Stimulated activated effector memory CD8-positive, alpha-beta T cell treated with anti-CD3 and anti-CD28 coated beads, Interleukin-12 subunit alpha, Interleukin-12 subunit beta, amount 100 ng/mL, for 72 hours (primary cell): ENCODE results near the gene TMIGD1.

Experiments
- ATAC-seq: fragments of 150-1000 bp; cut with Tn5 transposase; 2 replicates; pipeline ENCODE4 v1.10.0; 2021
- DNase-seq, 2 donors: peaks; one replicate each; pipeline ENCODE4 v3.0.0; 2021 to 2022; ENCODE audit warnings: low spot score in 2 of 2
- H3K27ac Mint-ChIP-seq: one replicate; pipeline ENCODE4 v1.8.0; 2022; ENCODE audit warnings: mild to moderate bottlenecking, mixed read lengths
- H3K36me3 Mint-ChIP-seq: one replicate; pipeline ENCODE4 v1.8.0; 2022; ENCODE audit warnings: mild to moderate bottlenecking, mixed read lengths
- H3K4me1 Mint-ChIP-seq: one replicate; pipeline ENCODE4 v1.8.0; 2022; ENCODE audit warnings: mixed read lengths
- H3K4me3 Mint-ChIP-seq: one replicate; pipeline ENCODE4 v1.8.0; 2022; ENCODE audit warnings: mild to moderate bottlenecking, mixed read lengths
- H3K9me3 Mint-ChIP-seq: one replicate; pipeline ENCODE4 v1.8.0; 2022; ENCODE audit warnings: mixed read lengths

The TMIGD1 gene

GRCh38 chr17:30323262-30323894, 10.5 kb downstream of the TMIGD1 start:
- Mint-ChIP-seq H3K4me1 (peaks cover 20% of the 10 kb centered on the region), H3K36me3 (no peaks in the 10 kb centered on the region), H3K27ac (peak overlapping the region; percentile 68), H3K9me3 (no peaks in the 10 kb centered on the region), H3K4me3 (no peak overlapping the region)
- DNase-seq (no peak), ATAC-seq (no peak)

GRCh38 chr17:30321314-30321713, 12.5 kb downstream of the TMIGD1 start:
- Mint-ChIP-seq H3K27ac (no peak overlapping the region), H3K4me1 (peaks cover 20% of the 10 kb centered on the region), H3K9me3 (no peaks in the 10 kb centered on the region), H3K4me3 (no peak overlapping the region), H3K36me3 (no peaks in the 10 kb centered on the region)
- no peak for DNase-seq
- ATAC-seq: no peak

- H3K27ac Mint-ChIP-seq: no peak overlapping the region
- H3K9me3 Mint-ChIP-seq: no peaks in the 10 kb centered on the region
- H3K4me1 Mint-ChIP-seq: peaks cover 11% of the 10 kb centered on the region
- ATAC-seq (no peak), DNase-seq (no peak)
- H3K36me3 Mint-ChIP-seq: no peaks in the 10 kb centered on the region
- no peak overlapping the region for H3K4me3 Mint-ChIP-seq
Observed at GRCh38 chr17:30318155-30318554, 15.7 kb downstream of the TMIGD1 start.

- Mint-ChIP-seq H3K9me3 (no peaks in the 10 kb centered on the region), H3K4me3 (no peak overlapping the region), H3K27ac (no peak overlapping the region), H3K4me1 (peaks cover 6% of the 10 kb centered on the region), H3K36me3 (no peaks in the 10 kb centered on the region)
- DNase-seq (no peak), ATAC-seq (no peak)
Observed at GRCh38 chr17:30316736-30317135, 17.1 kb downstream of the TMIGD1 start.

- no peak for ATAC-seq
Observed at GRCh38 chr17:30315106-30315505, 18.8 kb downstream of the TMIGD1 start.

GRCh38 chr17:30314474-30314873, 19.4 kb downstream of the TMIGD1 start:
- Mint-ChIP-seq H3K4me1 (peaks cover 6% of the 10 kb centered on the region), H3K4me3 (no peak overlapping the region), H3K9me3 (no peaks in the 10 kb centered on the region), H3K27ac (no peak overlapping the region), H3K36me3 (no peaks in the 10 kb centered on the region)
- no peak for DNase-seq
- ATAC-seq: no peak

More at GRCh38 chr17:30315106-30315505, 18.8 kb downstream of the TMIGD1 start:
- DNase-seq: no peak
- Mint-ChIP-seq H3K9me3 (no peaks in the 10 kb centered on the region), H3K4me1 (peaks cover 6% of the 10 kb centered on the region), H3K4me3 (no peak overlapping the region), H3K27ac (no peak overlapping the region), H3K36me3 (no peaks in the 10 kb centered on the region)

GRCh38 chr17:30312226-30312625, 21.6 kb downstream of the TMIGD1 start:
- H3K9me3 Mint-ChIP-seq: no peaks in the 10 kb centered on the region
- no peak overlapping the region for H3K4me3 Mint-ChIP-seq
- H3K27ac Mint-ChIP-seq: no peak overlapping the region

GRCh38 chr17:30310562-30310961, 23.3 kb downstream of the TMIGD1 start:
- peaks cover 5% of the 10 kb centered on the region for H3K4me1 Mint-ChIP-seq
- no peaks in the 10 kb centered on the region for H3K36me3 Mint-ChIP-seq
- H3K4me3 Mint-ChIP-seq: no peak overlapping the region
- ATAC-seq (no peak), DNase-seq (no peak)
- H3K27ac Mint-ChIP-seq: no peak overlapping the region
- no peaks in the 10 kb centered on the region for H3K9me3 Mint-ChIP-seq

More at GRCh38 chr17:30312226-30312625, 21.6 kb downstream of the TMIGD1 start:
- DNase-seq (no peak), ATAC-seq (no peak)
- Mint-ChIP-seq H3K36me3 (no peaks in the 10 kb centered on the region), H3K4me1 (peaks cover 6% of the 10 kb centered on the region)

GRCh38 chr17:30309591-30309990, 24.3 kb downstream of the TMIGD1 start:
- Mint-ChIP-seq H3K4me1 (no peaks in the 10 kb centered on the region), H3K4me3 (no peak overlapping the region), H3K9me3 (no peaks in the 10 kb centered on the region), H3K27ac (no peak overlapping the region), H3K36me3 (no peaks in the 10 kb centered on the region)
- DNase-seq: no peak
- no peak for ATAC-seq

GRCh38 chr17:30308406-30308805, 25.5 kb downstream of the TMIGD1 start:
- Mint-ChIP-seq H3K4me1 (no peaks in the 10 kb centered on the region), H3K27ac (no peak overlapping the region)
- ATAC-seq: no peak

GRCh38 chr17:30304778-30305177, 29.1 kb downstream of the TMIGD1 start:
- Mint-ChIP-seq H3K4me3 (no peak overlapping the region), H3K27ac (no peak overlapping the region), H3K36me3 (no peaks in the 10 kb centered on the region), H3K9me3 (no peaks in the 10 kb centered on the region), H3K4me1 (no peaks in the 10 kb centered on the region)
- DNase-seq: no peak
- ATAC-seq: no peak

More at GRCh38 chr17:30308406-30308805, 25.5 kb downstream of the TMIGD1 start:
- Mint-ChIP-seq H3K9me3 (no peaks in the 10 kb centered on the region), H3K4me3 (no peak overlapping the region), H3K36me3 (no peaks in the 10 kb centered on the region)
- no peak for DNase-seq

- Mint-ChIP-seq H3K4me3 (no peak overlapping the region), H3K27ac (no peak overlapping the region), H3K36me3 (no peaks in the 10 kb centered on the region), H3K9me3 (no peaks in the 10 kb centered on the region), H3K4me1 (no peaks in the 10 kb centered on the region)
- DNase-seq (no peak), ATAC-seq (no peak)
Observed at GRCh38 chr17:30302241-30302640, 31.6 kb downstream of the TMIGD1 start.

- Mint-ChIP-seq H3K4me1 (no peaks in the 10 kb centered on the region), H3K36me3 (no peaks in the 10 kb centered on the region), H3K27ac (no peak overlapping the region), H3K4me3 (no peak overlapping the region), H3K9me3 (no peaks in the 10 kb centered on the region)
- DNase-seq (no peak), ATAC-seq (no peak)
Observed at GRCh38 chr17:30300818-30301217, 33.0 kb downstream of the TMIGD1 start.

- H3K36me3 Mint-ChIP-seq: no peaks in the 10 kb centered on the region
- DNase-seq (no peak), ATAC-seq (no peak)
- no peak overlapping the region for H3K4me3 Mint-ChIP-seq
- no peak overlapping the region for H3K27ac Mint-ChIP-seq
- H3K4me1 Mint-ChIP-seq: no peaks in the 10 kb centered on the region
- no peaks in the 10 kb centered on the region for H3K9me3 Mint-ChIP-seq
Observed at GRCh38 chr17:30299000-30299399, 34.9 kb downstream of the TMIGD1 start.

GRCh38 chr17:30297715-30298114, 36.1 kb downstream of the TMIGD1 start:
- no peaks in the 10 kb centered on the region for H3K4me1 Mint-ChIP-seq
- H3K27ac Mint-ChIP-seq: no peak overlapping the region
- no peak overlapping the region for H3K4me3 Mint-ChIP-seq
- ATAC-seq (no peak), DNase-seq (no peak)
- H3K9me3 Mint-ChIP-seq: no peaks in the 10 kb centered on the region
- no peaks in the 10 kb centered on the region for H3K36me3 Mint-ChIP-seq

- H3K27ac Mint-ChIP-seq: no peak overlapping the region
- ATAC-seq (no peak), DNase-seq (no peak)
- H3K4me3 Mint-ChIP-seq: no peak overlapping the region
- no peaks in the 10 kb centered on the region for H3K9me3 Mint-ChIP-seq
- H3K36me3 Mint-ChIP-seq: no peaks in the 10 kb centered on the region
- no peaks in the 10 kb centered on the region for H3K4me1 Mint-ChIP-seq
Observed at GRCh38 chr17:30296499-30297080, 37.3 kb downstream of the TMIGD1 start.
